ENCODE results near the gene AGAP1.

AGAP1 gene

GRCh38 chr2:235665661-235666212 is 171.9 kb downstream of the AGAP1 start:
- ATAC-seq (no peak), DNase-seq (no peak)

- DNase-seq, result no peak
- ATAC-seq, result no peak
These were observed 172.5 kb downstream of the AGAP1 start for GRCh38 chr2:235666213-235666781.

GRCh38 chr2:235668782-235669181 is 174.9 kb downstream of the AGAP1 start:
- no peak for ATAC-seq
- DNase-seq, result no peak

- ATAC-seq (peak; percentile 30), DNase-seq (peak; percentile 31)
These were observed 175.5 kb downstream of the AGAP1 start for GRCh38 chr2:235669269-235669831.

- no peak for DNase-seq
- no peak for ATAC-seq
These were observed 176.4 kb downstream of the AGAP1 start for GRCh38 chr2:235669983-235670962.

GRCh38 chr2:235670974-235671787 is 177.3 kb downstream of the AGAP1 start:
- DNase-seq (no peak), ATAC-seq (no peak)

GRCh38 chr2:235672720-235673119 is 178.9 kb downstream of the AGAP1 start:
- no peak for DNase-seq
- no peak for ATAC-seq

- ATAC-seq (no peak), DNase-seq (no peak)
These were observed 180.3 kb downstream of the AGAP1 start for GRCh38 chr2:235674146-235674545.

- no peak for DNase-seq
- ATAC-seq, result no peak
These were observed 181.0 kb downstream of the AGAP1 start for GRCh38 chr2:235674812-235675211.

- DNase-seq (no peak), ATAC-seq (no peak)
These were observed 182.1 kb downstream of the AGAP1 start for GRCh38 chr2:235675678-235676535.

- no peak for ATAC-seq
- DNase-seq, result no peak
These were observed 182.6 kb downstream of the AGAP1 start for GRCh38 chr2:235676536-235676799.

GRCh38 chr2:235677276-235677788 is 183.5 kb downstream of the AGAP1 start:
- no peak for ATAC-seq
- DNase-seq, result no peak

- no peak for ATAC-seq
- no peak for DNase-seq
These were observed 184.1 kb downstream of the AGAP1 start for GRCh38 chr2:235677937-235678336.

GRCh38 chr2:235678712-235679111 is 184.9 kb downstream of the AGAP1 start:
- no peak for ATAC-seq
- no peak for DNase-seq

- ATAC-seq (no peak), DNase-seq (no peak)
These were observed 185.6 kb downstream of the AGAP1 start for GRCh38 chr2:235679471-235679870.

- DNase-seq (no peak), ATAC-seq (no peak)
These were observed 191.3 kb downstream of the AGAP1 start for GRCh38 chr2:235685024-235685721.

GRCh38 chr2:235688511-235689426 is 194.9 kb downstream of the AGAP1 start:
- ATAC-seq (no peak), DNase-seq (no peak)

GRCh38 chr2:235689427-235689853 is 195.6 kb downstream of the AGAP1 start:
- ATAC-seq, result no peak
- DNase-seq, result no peak

- DNase-seq (no peak), ATAC-seq (no peak)
These were observed 196.4 kb downstream of the AGAP1 start for GRCh38 chr2:235690082-235690808.
